GM21381 (cell line): ENCODE results near the gene ADSS1.

Source experiments
- ATAC-seq: cut with Tn5 transposase; IDR thresholded peaks from one replicate; pipeline ENCODE4 v1.9.1; 2021; ENCODE audit warnings: mild to moderate bottlenecking, moderate library complexity; ENCODE audit not compliant: unreplicated experiment

The ADSS1 gene

DNA sequence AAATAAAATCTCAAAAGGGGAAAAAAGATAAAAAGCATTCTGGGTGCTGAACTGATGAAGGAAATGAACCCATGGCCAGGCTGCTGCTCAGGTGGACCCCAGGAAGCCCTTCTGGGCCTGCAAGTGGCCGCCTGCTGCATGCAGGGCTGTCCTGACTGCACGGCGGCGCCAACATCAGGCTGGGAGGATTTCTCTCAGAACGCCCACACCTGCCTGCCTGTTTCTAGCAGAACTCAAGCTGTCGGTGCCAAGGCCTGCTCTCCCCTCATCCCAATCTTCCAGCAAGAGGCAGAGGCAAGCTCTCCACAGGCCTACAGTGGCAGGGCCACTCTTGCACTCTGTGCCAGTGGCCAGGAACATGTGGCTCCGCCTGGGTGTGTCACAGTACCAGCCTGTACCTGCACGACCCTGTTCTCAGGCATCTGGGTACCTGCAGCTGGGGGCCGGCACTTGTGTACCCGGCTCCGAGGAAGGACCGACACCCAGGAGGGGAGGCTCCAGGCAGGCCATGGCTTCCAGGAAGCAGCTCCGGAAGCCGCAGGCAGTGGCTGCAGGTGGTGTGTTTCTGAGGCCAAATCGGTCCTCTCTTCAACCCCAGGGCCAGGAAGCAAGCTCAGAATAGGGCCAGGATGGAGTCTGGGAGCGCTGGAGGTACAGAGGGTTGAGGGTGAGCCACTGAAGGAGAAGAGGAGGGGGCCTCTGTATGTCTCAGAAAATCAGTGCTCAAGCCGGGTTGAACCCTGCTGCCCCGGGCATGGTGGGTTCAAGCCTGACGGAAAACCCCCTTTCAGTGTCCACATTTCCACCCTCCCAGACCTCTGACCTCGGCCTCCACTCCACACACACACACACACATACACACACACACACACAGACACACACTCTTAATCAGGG is 37.2 kb upstream of the ADSS1 start:
- no peak for ATAC-seq

DNA sequence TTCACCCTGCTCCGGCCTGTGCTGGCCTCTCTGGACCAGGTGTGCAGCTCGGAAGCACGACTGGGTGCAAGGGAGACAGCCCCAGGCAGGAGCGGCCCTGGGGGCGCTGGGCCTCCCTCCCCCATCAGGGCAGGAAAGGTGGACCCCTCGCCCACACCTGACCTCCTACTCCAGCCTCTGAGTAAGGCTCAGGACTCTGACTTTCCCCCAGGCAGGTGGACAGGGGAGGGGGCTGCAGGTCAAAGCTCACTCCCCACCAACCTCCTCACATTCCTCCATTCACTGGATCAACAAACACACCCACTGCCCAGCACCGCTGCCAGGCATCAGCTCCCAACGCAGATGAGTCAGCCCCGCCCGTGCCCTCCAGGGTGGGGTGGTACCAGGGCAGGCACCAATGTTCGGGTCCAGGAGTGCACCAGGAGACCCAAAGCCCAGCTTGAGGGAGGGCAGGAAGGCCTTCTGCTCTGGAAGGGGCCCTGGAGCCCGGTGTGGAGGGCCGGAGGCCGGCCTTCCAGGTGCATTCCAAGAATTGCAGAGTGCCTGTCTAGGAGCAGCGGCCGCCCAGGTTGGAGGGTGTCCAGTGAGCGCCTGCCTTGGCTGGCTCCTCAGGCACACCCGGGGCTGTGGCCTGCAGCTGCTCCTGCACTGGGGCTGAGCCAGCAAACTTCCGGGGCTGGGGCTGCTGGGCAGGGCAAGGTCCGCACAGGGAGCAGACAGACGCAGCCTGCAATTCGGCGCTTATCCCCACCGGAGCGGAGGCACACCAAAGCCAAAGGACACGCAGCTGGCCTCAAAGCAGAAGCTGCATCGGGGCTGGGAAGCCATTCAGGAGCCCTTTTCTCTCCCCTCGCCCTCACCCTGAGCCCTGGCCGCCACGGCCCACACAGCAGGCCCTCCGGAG is 36.2 kb upstream of the ADSS1 start:
- no peak for ATAC-seq

GRCh38 chr14:104688505-104689108 is 35.4 kb upstream of the ADSS1 start:
- no peak for ATAC-seq

DNA sequence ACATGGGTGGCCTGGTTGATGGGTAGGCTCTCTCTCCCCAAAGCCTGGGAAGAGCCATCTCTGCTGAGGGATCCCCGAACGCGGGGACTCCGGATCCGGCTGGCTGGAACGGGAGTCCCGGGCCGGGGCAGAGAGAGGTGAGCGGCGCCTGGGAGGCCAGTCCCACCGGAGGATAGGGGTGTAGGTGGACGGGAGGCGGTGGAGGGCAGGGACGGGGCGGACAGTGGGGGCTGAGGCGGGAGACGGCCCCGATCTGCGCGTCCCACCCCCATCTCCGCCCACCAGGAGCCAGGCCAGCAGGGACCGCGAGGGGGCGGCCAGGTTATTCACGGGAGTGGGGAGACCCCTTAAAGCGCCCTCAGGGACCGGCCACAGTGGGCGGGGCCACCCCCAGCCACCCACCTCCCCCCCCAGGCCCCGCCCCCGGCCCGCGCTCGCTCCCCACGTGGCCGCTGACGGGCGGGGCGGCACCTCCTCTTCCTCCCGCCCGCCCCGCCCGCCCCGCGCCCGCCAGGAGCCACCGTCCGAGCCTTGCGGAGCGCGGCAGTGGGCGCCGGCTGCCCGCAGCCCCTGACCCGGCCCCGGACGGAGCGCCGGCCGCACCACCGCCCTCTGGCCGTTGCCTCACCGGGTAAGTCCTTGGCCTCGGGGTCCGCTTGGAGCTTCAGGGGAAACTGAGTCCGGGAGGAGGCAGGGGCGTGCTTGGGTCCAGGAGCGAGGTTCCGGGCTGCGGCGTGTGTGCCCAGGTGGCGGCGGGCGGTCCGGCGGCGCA is 34.7 kb upstream of the ADSS1 start, which contains the start of gene INF2:
Gene INF2 (plus strand): TSS at position 510 of the 772 bp plus-strand sequence. CDS start 11,748 bp downstream, outside the sequence.
- no peak for ATAC-seq

GRCh38 chr14:104689881-104690711 is 33.9 kb upstream of the ADSS1 start:
- ATAC-seq, result no peak

GRCh38 chr14:104690861-104691455 is 33.1 kb upstream of the ADSS1 start:
- no peak for ATAC-seq

GRCh38 chr14:104691546-104692260 is 32.3 kb upstream of the ADSS1 start:
- no peak for ATAC-seq

GRCh38 chr14:104692261-104692938 is 31.6 kb upstream of the ADSS1 start:
- ATAC-seq, result no peak

DNA sequence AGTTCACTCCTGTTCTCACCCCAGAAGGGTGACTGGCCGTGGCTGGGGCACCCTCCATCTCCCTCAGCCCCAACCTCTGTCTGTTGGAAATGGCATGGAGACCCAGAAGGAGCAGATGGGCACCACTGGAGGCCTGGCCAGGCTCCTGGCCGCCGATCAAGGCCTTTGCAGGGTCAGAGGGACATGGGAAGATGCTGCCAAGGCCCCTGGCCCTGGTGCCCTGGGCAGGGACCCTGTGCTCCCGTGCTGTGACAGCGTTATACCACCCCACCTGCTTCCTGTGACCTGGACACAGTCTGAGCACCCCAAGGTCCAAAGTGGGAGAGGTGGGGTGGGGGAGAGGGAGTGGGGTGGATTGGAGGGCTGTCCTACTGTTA is 31.1 kb upstream of the ADSS1 start:
- ATAC-seq, result no peak

DNA sequence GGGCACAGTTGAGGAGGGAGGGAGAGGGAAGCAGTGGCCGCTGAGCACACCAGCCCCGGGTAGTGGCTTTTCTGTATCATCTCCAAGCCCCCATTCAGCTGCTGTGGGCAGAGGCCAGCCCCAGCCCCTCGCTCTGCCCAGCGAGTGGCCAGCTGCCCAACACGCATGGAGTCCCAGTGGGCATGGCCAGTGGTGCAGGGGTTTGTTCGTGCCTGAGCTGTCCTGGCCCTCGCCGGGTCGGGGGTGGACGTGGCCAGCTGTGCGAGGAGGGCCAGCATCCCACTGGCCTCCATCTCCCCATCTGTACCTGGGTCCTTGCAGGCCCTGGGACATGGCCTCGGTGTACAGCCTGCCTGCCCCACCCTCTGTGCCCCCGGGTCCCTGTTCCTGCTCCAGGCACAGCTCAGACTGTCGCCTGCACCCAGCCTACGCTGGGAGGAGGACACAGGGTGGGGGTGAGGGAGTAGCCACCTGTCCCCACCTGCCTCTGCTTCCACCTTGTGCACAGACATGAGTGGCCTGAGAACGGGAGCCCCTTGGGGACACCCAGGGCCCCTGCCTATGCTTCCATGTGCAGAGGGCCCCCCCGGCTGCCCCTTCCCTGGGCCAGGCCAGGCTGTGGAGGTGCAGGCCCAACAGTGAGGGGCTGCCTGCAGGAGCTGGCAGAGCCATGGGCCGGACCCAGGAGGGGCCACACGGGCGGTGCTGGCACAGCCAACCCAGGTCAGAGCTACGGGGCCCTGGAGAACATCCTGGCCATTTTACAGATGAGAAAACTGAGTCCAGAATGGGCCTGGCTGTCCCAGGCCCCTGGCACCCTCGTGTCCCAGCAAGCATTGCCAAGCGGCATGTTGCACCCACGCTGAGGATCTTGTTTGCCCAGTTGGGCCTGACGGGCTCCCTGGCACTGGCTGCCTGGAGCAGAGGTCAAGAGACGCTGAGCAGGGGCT is 30.3 kb upstream of the ADSS1 start:
- no peak for ATAC-seq

GRCh38 chr14:104694475-104694950 is 29.5 kb upstream of the ADSS1 start:
- ATAC-seq, result no peak

GRCh38 chr14:104694991-104695659 is 28.9 kb upstream of the ADSS1 start:
- no peak for ATAC-seq

DNA sequence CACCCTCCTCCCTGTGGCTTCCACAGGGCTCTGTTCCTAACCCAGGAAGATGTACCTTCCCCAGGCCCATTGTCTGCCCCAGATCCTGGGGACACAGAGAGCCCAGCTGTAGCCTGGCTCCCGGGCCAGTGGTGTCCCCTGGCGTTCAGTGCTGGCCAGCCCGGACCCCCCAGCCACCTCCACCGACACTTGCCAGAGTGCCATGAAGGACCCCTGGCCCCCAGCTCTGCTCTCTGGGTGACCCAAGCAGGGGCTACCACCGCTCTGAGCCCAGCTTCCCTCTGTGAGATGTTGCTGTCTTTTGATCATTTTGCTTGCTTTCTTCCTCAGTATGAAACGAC is 28.4 kb upstream of the ADSS1 start:
- no peak for ATAC-seq

DNA sequence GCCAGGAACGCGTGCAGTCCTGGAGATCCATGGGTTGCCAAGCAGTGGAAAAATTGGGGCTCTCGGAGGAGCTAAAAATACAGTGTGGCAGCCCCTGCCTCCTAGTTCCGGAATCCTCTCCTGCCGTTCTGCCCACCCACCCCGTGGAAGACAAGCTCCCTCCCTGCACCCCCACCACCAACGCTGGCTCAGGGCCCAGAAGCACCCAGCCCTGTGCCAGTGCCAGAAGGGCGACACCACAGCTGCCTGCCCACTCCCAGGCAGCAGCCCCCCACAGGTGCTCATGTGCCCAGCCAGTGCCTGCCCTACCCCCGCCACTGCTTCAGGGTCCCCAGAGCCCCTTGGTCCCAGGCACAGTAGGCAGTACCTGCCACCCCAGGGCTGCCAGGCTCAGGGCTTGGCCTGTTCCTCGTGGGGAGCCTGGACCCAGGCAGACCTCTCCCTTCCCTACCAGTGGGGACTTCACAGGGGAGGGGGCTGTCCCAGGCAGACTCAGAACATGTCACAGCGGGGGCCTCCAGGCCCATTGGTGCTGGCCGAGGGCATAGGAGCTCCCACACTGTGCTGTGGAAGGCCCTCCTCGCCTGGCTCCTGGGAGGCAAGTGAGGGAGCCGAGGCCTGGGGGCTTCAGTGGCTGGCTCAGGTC is 27.2 kb upstream of the ADSS1 start:
- ATAC-seq, result no peak

GRCh38 chr14:104697317-104697703 is 26.7 kb upstream of the ADSS1 start:
- ATAC-seq, result no peak
